ENCODE measurements around the gene BOC. TPM values are rescaled to one million over a fixed set of nuclear protein-coding genes. Genes with fewer than 3 reads are reported as not detected.

The BOC gene
- total and polyA plus RNA-seq, 2 donors (not counting 1 experiment from before 2014, with no cell fraction given), result 2.1 to 4.2 TPM

DNA sequence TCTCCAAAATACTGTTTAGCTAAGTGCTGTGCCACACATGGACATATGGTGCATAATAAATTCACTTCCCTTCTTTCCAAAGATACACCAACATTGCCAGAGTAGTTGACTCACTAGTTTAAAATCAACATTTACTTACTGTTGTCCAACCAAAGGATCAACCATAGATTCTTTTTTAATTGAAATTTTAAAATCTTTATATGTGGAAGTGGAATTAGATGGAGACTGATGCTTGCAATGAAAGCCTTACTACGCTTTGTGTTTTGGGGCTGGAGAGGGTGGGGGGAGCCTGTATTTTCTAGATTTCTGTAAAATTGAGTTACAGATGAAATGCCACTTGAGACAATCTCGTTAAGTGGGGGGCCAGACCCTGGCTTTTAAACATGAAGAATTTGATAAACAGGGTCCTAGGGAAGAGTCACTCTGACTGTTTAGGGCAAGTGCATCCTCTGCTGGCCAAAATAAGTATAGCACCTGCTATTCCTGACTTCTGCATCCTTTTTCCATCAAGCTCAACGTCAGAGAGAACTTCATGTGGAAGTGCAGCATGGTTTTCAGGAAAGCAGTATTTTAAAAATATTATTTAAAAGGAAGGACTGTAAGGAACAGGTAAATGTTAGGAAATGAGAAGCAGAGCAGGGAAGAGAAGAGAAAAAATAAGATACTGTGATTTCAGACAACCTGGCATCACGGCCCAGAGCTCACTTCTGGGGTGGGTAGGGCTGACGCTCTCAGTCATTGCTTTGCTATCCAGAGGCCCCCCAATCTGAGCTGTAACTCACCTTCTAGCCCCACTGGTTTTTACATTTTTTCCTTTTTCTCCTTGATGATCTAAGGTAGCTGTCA lies 76.7 kb downstream of the BOC start:
- H3K4me1 ChIP-seq (ENCODE audit: control insufficient read depth, extremely low read depth, insufficient read depth, low read length), result peaks cover 8% of the 10 kb centered on the region
- H3K27me3 ChIP-seq (ENCODE audit: control insufficient read depth, insufficient read depth, low read length), result no peaks in the 10 kb centered on the region
- H3K27ac ChIP-seq (ENCODE audit: insufficient read depth, low read length), result no peak overlapping the region
- no peak overlapping the region for H3K9ac ChIP-seq (ENCODE audit: insufficient read depth, low read length)
- no peaks in the 10 kb centered on the region for H3K9me3 ChIP-seq (ENCODE audit: control insufficient read depth, insufficient read depth, low read depth, low read length)
- DNase-seq (ENCODE audit: low read depth in 2 of 2), result peak; percentile 51 to 78
- H2AFZ ChIP-seq (ENCODE audit: low read length), result no peak overlapping the region
- H3K36me3 ChIP-seq (ENCODE audit: control insufficient read depth, insufficient read depth, low read length), result no peaks in the 10 kb centered on the region
- no peak overlapping the region for H3K4me2 ChIP-seq (ENCODE audit: extremely low read depth, insufficient read depth, low read length)
- no peaks in the 10 kb centered on the region for H3K79me2 ChIP-seq (ENCODE audit: control insufficient read depth, insufficient read depth, low read length)
- TF ChIP-seq, protein P1, sequence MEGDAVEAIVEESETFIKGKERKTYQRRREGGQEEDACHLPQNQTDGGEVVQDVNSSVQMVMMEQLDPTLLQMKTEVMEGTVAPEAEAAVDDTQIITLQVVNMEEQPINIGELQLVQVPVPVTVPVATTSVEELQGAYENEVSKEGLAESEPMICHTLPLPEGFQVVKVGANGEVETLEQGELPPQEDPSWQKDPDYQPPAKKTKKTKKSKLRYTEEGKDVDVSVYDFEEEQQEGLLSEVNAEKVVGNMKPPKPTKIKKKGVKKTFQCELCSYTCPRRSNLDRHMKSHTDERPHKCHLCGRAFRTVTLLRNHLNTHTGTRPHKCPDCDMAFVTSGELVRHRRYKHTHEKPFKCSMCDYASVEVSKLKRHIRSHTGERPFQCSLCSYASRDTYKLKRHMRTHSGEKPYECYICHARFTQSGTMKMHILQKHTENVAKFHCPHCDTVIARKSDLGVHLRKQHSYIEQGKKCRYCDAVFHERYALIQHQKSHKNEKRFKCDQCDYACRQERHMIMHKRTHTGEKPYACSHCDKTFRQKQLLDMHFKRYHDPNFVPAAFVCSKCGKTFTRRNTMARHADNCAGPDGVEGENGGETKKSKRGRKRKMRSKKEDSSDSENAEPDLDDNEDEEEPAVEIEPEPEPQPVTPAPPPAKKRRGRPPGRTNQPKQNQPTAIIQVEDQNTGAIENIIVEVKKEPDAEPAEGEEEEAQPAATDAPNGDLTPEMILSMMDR (conservative IDR thresholded peaks at IDR 0.05 in 1 of 2, IDR thresholded peaks at IDR 0.05 in 1 of 2; ENCODE audit: low read depth in 1 of 2, low read length in 2 of 2), result peak; percentile 100
- no peak for TF ChIP-seq EZH2 (IDR thresholded peaks at IDR 0.05; ENCODE audit: low read length, missing control alignments)
- no peak overlapping the region for H3K4me3 ChIP-seq (replicated peaks in 1 of 4; ENCODE audit: control extremely low read depth in 1 of 4, insufficient read depth in 1 of 4, low read depth in 3 of 4, low read length in 4 of 4)
- no peaks in the 10 kb centered on the region for H4K20me1 ChIP-seq (ENCODE audit: control insufficient read depth, extremely low read depth, insufficient read depth, low read length)

DNA sequence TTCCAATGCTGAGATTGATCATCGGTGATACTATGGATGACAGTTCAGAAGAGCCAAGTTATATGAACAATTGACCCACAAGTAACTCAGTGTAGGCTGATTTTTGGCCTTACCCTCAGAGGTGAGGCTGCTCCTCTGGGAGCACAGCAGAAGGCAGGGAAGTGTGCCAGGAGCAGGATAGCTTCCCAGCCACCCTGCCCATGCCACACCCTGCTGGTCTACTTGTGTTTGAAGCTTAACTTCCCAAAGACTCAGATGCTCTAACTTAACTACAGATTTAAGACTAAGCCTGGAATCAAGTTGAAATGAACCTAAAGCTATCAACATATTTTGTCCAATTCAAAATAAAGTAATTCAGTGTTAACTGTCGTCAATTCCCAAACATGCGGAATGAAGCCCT lies 77.5 kb downstream of the BOC start:
- H3K9ac ChIP-seq (ENCODE audit: insufficient read depth, low read length), result no peak overlapping the region
- no peak overlapping the region for H3K27ac ChIP-seq (ENCODE audit: insufficient read depth, low read length)
- no peaks in the 10 kb centered on the region for H3K79me2 ChIP-seq (ENCODE audit: control insufficient read depth, insufficient read depth, low read length)
- no peak overlapping the region for H3K4me3 ChIP-seq (replicated peaks in 1 of 4; ENCODE audit: control extremely low read depth in 1 of 4, insufficient read depth in 1 of 4, low read depth in 3 of 4, low read length in 4 of 4)
- H3K36me3 ChIP-seq (ENCODE audit: control insufficient read depth, insufficient read depth, low read length), result no peaks in the 10 kb centered on the region
- H3K4me1 ChIP-seq (ENCODE audit: control insufficient read depth, extremely low read depth, insufficient read depth, low read length), result peaks cover 8% of the 10 kb centered on the region
- no peak for TF ChIP-seq EZH2 (IDR thresholded peaks at IDR 0.05; ENCODE audit: low read length, missing control alignments)
- TF ChIP-seq, protein P1 (conservative IDR thresholded peaks at IDR 0.05 in 1 of 2, IDR thresholded peaks at IDR 0.05 in 1 of 2; ENCODE audit: low read depth in 1 of 2, low read length in 2 of 2), result no peak
- no peak overlapping the region for H3K4me2 ChIP-seq (ENCODE audit: extremely low read depth, insufficient read depth, low read length)
- no peak for DNase-seq (ENCODE audit: low read depth in 2 of 2)
- no peaks in the 10 kb centered on the region for H4K20me1 ChIP-seq (ENCODE audit: control insufficient read depth, extremely low read depth, insufficient read depth, low read length)
- no peak overlapping the region for H2AFZ ChIP-seq (ENCODE audit: low read length)
- H3K9me3 ChIP-seq (ENCODE audit: control insufficient read depth, insufficient read depth, low read depth, low read length), result no peaks in the 10 kb centered on the region
- H3K27me3 ChIP-seq (ENCODE audit: control insufficient read depth, insufficient read depth, low read length), result no peaks in the 10 kb centered on the region

- no peak for TF ChIP-seq EZH2 (IDR thresholded peaks at IDR 0.05; ENCODE audit: low read length, missing control alignments)
- TF ChIP-seq, protein P1 (conservative IDR thresholded peaks at IDR 0.05 in 1 of 2, IDR thresholded peaks at IDR 0.05 in 1 of 2; ENCODE audit: low read depth in 1 of 2, low read length in 2 of 2), result no peak
- Histone ChIP-seq H3K27ac (ENCODE audit: insufficient read depth, low read length) (no peak overlapping the region), H3K4me2 (ENCODE audit: extremely low read depth, insufficient read depth, low read length) (no peak overlapping the region), H3K27me3 (ENCODE audit: control insufficient read depth, insufficient read depth, low read length) (no peaks in the 10 kb centered on the region), H3K4me3 (replicated peaks in 1 of 4; ENCODE audit: control extremely low read depth in 1 of 4, insufficient read depth in 1 of 4, low read depth in 3 of 4, low read length in 4 of 4) (no peak overlapping the region), H3K4me1 (ENCODE audit: control insufficient read depth, extremely low read depth, insufficient read depth, low read length) (peaks cover 8% of the 10 kb centered on the region), H3K9ac (ENCODE audit: insufficient read depth, low read length) (no peak overlapping the region), H3K9me3 (ENCODE audit: control insufficient read depth, insufficient read depth, low read depth, low read length) (no peaks in the 10 kb centered on the region), H4K20me1 (ENCODE audit: control insufficient read depth, extremely low read depth, insufficient read depth, low read length) (no peaks in the 10 kb centered on the region), H3K36me3 (ENCODE audit: control insufficient read depth, insufficient read depth, low read length) (no peaks in the 10 kb centered on the region), H2AFZ (ENCODE audit: low read length) (no peak overlapping the region), H3K79me2 (ENCODE audit: control insufficient read depth, insufficient read depth, low read length) (no peaks in the 10 kb centered on the region)
- no peak for DNase-seq (ENCODE audit: low read depth in 2 of 2)
Measured at GRCh38 chr3:113291572-113291971, 80.2 kb downstream of the BOC start.

Data from fibroblast of lung (primary cell).